Measurements from ENCODE around the gene ARID1B.

The ARID1B gene

GRCh38 chr6:156992020-156992804 is 215.0 kb downstream of the ARID1B start:
- DNase-seq (ENCODE audit: low read depth), result no peak

GRCh38 chr6:156993713-156994112 is 216.5 kb downstream of the ARID1B start:
- no peak for DNase-seq (ENCODE audit: low read depth)

GRCh38 chr6:156994215-156995076 is 217.3 kb downstream of the ARID1B start:
- DNase-seq (ENCODE audit: low read depth), result no peak

- no peak for DNase-seq (ENCODE audit: low read depth)
Measured at GRCh38 chr6:156995502-156995901, 218.3 kb downstream of the ARID1B start.

GRCh38 chr6:156996265-156996664 is 219.1 kb downstream of the ARID1B start:
- DNase-seq (ENCODE audit: low read depth), result no peak

GRCh38 chr6:156998794-156999330 is 221.7 kb downstream of the ARID1B start:
- DNase-seq (ENCODE audit: low read depth), result no peak

- no peak for DNase-seq (ENCODE audit: low read depth)
Measured at GRCh38 chr6:156999762-157000161, 222.6 kb downstream of the ARID1B start.

- DNase-seq (ENCODE audit: low read depth), result no peak
Measured at GRCh38 chr6:157001716-157002115, 224.5 kb downstream of the ARID1B start.

GRCh38 chr6:157002774-157003173 is 225.6 kb downstream of the ARID1B start:
- no peak for DNase-seq (ENCODE audit: low read depth)

- no peak for DNase-seq (ENCODE audit: low read depth)
Measured at GRCh38 chr6:157005940-157006339, 228.8 kb downstream of the ARID1B start.

GRCh38 chr6:157008568-157008967 is 231.4 kb downstream of the ARID1B start:
- no peak for DNase-seq (ENCODE audit: low read depth)

- no peak for DNase-seq (ENCODE audit: low read depth)
Measured at GRCh38 chr6:157012355-157012754, 235.2 kb downstream of the ARID1B start.

GRCh38 chr6:157013649-157014304 is 236.6 kb downstream of the ARID1B start:
- DNase-seq (ENCODE audit: low read depth), result no peak

GRCh38 chr6:157014871-157015270 is 237.7 kb downstream of the ARID1B start:
- no peak for DNase-seq (ENCODE audit: low read depth)

GRCh38 chr6:157017022-157017421 is 239.8 kb downstream of the ARID1B start:
- no peak for DNase-seq (ENCODE audit: low read depth)

GRCh38 chr6:157017861-157018260 is 240.7 kb downstream of the ARID1B start:
- no peak for DNase-seq (ENCODE audit: low read depth)

GRCh38 chr6:157019115-157019641 is 242.0 kb downstream of the ARID1B start:
- no peak for DNase-seq (ENCODE audit: low read depth)

GRCh38 chr6:157019733-157020132 is 242.6 kb downstream of the ARID1B start:
- no peak for DNase-seq (ENCODE audit: low read depth)

- no peak for DNase-seq (ENCODE audit: low read depth)
Measured at GRCh38 chr6:157020398-157020797, 243.2 kb downstream of the ARID1B start.

- peak; percentile 37 for DNase-seq (ENCODE audit: low read depth)
Measured at GRCh38 chr6:157020881-157021343, 243.7 kb downstream of the ARID1B start.

- peak; percentile 85 for DNase-seq (ENCODE audit: low read depth)
Measured at GRCh38 chr6:157021344-157021992, 244.3 kb downstream of the ARID1B start.

Data from T follicular helper cell (primary cell).